G401.6 (cell line): ENCODE results near the gene NME4.
A peak's percentile ranks its signal among the peaks of the same experiment; 100 is the strongest.
"Not testable (repeated sequence)": the region's sequence is repeated elsewhere in the genome, so short reads cannot be mapped to it uniquely, and the experiment has no call there.

ENCODE experiments used
- FAIRE-seq: peaks from 2 replicates; lab custom pipeline; 2012; peaks lifted over from hg19 to GRCh38; lab: Jason Lieb, UNC

NME4 gene

DNA sequence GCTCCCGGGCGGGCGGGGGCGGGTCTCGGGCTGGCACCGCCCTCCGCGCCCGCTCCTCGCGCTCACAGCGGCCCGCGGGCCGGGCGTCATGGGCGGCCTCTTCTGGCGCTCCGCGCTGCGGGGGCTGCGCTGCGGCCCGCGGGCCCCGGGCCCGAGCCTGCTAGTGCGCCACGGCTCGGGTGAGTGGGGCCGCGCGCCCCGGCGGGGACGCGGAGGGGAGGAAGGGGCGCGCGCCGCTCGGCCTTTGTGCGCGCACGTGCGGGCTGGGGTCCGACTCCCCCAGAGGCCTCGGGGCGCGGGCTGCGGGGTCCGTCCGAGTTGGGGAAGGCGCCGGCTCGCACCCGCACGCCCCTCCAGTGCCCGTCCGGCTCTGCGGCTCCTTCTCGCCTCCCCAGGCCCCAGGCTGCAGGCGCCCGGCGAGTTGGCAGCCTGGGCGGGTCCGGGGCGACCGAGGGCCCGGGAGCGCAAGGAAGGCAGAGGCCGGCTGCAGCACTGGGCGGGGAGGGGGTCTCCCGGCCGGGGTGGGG, at the start of gene NME4:
NME4 (plus strand) TSS at position 65 of the 527 bp plus-strand sequence; CDS start at position 89, 24 bp downstream.
- FAIRE-seq = no peak

DNA sequence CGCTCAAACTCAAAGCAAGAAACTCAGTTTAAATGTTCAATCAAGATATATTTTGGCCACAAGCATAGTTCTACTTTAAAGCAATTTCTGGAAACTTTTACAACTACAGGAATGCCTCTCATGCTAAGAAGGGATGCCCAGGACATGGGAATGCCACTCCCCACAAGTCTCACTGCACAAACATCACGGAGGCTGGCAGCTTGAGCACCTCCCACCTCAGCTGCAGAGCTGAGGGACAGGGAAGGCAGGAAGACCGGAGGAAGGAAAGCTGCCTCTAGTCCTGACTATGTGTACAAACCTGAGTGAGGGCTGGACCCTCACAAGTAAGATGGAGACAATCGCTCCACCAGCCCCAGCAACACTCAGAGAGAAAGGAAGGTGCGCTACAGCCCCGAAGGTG, 49.8 kb upstream of the NME4 start:
- FAIRE-seq = no peak

DNA sequence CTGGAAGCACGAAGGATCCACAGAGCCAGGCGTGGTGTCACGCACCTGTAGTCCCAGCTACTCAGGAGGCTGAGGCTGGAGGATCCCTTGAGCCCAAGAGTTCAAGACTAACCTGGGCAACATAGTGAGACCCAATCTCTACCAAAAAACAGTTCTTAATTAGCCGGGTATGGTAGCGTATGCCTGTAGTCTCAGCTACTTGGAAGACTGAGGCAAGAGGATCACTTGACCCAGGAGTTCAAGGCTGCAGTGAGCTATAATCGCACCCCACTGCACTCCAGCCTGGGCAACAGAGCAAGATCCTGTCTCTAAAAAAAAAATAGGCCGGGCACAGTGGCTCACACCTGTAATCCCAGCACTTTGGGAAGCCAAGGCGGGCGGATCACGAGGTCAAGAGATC, 48.5 kb upstream of the NME4 start:
- FAIRE-seq = not testable (repeated sequence)

DNA sequence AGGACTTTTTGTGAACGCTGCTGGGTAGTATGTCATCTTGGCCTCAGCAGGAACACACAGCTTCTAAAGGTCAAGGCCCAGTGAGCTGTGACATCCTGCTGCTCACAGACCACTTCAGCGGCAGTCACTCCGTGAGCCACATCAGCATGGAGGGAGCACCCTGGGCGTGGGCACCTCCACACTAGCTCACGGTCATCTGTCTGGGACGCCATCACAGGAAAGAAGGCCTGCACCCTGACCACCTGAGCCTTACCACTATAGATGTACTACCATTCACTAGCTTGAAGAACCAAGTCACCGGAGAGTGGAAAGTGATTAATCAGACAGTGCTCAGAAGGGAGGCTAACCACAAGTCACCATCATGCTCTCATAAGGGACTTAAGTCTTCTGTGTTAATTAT, 47.8 kb upstream of the NME4 start:
- FAIRE-seq = no peak

DNA sequence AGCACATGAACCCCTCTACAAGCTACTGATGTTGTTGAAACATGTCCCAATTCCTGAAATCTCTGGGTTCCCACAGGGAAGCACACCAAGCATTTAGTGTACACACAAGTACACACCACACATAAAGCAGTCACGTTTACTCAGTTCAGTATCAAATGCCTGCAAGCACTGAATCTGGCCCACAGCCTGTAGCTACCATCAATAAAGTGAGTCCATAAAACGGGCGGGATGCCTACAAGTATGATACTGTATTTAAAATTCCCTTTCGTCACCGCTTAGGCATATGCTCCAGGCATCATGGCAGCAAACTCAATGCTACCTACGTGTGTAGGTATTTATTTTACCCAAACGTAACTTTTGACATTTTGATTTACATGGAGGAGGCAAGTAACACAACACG, 46.8 kb upstream of the NME4 start:
- no peak for FAIRE-seq

DNA sequence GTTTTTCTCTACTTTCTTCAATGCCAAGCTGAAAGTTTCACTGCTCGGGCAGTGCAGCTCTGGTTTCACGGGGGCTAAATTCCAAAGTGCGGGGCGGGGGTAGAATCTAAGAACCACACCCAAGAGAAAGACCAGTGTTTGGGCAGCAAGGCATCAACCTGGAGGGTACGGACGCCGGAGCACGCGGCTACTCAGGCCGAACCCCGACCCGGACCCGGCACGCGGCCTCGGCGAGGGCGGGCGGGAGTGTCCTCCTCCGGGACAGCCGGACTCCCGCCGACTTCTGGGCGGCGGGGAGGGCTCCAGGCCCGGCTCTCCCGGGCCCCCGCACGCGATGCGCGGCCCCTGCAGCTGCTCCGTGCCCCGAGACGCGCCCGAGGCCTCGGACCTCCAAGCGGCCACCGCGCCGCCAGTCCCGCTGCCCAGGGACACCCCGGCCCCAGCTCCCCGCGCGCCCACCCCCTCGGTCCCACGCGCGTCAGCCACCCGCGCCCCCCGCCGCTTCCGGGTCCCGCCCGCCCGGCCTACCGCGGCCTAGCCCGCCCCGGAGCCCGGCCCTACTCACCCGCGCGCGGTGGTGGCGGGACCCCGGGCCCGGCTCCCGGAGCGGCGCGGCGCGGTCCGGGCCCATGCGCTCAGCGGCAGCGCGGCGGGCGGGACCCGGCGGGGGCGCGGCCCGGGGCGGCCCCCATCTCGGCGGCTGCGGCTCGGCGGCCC, 45.0 kb upstream of the NME4 start:
- FAIRE-seq = no peak

DNA sequence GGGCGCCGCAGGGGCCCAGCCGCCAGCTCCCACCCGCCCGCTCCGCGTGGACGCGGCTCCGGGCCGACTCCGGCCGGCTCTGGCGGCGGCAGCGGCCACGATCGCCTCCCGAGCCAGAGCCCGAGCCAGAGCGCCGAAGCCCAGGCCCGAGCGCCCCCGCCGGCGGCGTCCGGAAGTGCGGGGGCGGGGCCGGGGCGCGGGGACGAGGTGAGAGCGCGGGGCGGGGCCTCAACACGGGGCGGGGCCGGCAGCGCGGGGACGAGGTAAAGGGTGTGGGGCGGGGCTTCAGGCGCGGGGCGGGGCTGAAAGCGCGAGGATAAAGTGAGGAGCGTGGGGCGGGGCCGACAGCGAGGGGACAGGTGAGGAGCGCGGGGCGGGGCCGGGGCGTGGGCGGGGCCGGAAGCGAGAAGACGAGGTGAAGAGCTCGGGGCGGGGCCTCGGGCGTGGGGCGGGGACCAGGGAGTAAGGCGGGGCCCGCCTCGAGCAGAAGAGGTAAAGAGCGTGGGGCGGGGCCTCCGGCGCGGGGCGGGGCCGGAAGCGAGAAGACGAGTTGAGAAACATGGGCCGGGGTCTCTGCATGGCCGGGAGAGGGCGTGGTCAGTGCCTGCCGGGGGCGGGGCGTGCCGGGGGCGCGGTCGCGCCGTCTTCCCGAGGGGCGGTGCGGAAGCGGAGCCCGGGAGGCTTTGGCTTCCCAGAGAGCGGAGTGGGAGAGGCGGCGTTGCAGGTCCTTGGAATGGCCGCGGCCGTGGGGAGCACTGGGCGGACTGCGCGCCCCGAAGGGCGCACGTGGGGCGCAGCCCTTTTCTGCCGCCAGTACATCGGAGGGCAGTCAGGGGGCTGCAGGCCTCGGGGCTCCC, 44.2 kb upstream of the NME4 start, which contains the start of gene AXIN1:
AXIN1 (minus strand) TSS at position 177 of the 857 bp plus-strand sequence. CDS start 5,698 bp downstream, outside the sequence.
- FAIRE-seq = peak; percentile 8

DNA sequence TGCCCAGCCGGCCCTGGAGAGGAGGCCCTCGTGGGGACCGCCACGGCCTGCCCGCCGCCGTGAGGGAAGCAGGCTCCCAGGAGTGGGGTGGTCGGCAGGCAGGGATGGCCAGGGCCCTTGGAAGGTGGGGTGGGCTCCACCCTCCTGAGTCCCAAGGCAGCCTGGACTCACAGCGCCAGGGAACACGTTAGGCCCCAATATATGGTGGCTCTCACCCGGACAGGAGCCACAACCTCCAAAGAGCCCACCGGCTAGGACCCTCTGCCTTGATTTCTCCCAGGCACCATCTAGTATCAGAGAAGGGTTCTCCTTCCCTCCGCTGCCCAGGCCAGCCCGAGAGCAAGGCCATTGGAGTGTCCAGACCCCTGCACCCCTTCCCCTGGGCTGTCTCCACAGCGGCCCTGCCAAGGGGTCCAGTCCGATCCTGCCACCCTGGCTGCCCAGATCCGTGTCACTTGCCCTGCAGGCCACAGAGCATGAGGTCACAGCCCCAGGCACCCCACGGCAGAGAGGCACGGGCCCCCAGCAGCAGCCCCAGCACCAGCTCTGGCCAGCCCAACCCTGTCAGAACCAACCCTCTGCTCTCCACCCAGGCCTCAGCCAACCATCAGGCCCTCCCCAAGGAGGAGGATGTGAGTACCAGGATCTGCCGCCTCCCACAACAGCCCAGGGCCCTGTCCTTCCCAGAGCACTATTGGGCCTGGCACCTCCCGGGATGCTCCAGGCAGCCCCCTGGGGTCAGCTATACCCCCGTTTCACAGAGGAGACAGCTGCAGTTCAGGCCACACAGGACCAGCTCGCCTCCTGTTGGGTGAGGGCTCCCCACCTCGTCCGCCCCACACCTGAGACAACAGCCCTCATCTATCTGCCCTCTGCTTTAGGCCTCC, 43.4 kb upstream of the NME4 start:
- FAIRE-seq = no peak

DNA sequence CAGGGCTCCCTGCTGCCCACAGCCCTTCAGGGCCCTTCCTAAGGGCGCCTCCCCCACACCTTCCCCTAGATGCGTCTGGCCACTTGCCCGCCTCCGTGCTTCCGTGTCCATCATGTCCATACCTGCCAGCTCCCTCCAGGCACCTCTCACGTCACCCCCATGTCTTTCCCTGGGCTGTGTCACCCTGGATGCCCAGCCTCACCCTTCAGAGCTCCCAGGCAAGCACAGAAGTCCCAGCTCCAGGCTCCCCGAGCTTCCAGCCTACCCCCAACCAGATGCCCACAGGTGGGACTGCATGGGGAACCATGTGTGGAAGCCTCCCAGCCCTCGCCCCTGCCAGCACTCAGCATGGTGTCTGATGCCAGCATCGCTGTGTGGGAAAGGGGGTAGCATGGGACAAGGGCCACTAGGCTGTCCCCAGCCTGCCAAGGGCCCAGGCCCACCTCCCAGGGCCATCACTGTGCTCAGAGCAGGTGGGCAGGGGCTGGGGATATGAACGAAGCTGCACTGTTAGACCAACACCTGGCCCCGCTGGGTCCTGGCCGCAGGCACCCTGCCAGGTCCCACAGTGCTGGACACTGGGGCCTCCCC, 42.6 kb upstream of the NME4 start:
- FAIRE-seq = no peak

DNA sequence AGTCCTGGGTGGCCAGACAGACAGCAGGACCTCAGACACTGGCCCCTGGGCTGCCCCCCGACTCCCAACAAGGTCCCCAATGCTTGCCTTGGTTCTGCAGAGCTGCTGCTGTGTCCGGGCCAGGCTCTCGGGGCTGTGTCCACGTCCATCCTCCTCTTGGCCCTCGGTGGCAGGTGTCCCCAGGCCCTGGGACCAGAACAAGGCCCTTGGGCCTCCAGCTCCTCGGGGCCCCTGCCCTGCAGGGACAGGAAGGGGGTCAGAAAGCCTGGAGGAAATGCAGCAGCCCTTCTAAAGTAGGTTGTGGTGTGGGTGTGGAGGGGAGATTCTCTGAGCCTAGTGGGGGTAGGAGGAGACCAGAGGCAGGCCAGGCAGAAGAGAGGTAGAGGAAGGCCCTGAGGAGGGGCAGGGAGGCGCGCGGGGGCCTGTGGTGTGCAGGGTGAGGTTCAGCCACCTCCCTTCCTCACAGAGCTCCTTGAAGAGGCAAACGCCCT, 42.0 kb upstream of the NME4 start:
- FAIRE-seq = no peak

DNA sequence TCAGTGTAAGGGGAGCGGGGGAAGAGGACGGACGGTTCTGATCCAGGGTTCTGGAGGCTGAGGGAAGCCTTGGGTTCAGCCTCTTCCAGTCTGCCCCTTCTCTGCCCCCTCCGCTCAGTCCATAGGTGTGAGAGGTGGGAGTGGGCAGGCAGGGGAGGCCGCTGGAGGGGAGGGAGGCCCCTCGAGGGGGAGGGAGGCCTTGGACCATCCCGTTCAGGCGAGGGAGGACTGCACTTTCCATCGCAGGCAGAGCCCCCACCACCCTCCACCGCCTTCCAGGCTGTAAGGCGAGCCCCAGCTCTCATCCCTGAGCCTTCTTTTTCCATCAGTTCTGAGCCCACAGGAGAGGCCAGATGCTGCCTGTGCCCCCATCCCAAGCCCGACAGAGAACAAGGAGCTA, 40.3 kb upstream of the NME4 start:
- FAIRE-seq = no peak

DNA sequence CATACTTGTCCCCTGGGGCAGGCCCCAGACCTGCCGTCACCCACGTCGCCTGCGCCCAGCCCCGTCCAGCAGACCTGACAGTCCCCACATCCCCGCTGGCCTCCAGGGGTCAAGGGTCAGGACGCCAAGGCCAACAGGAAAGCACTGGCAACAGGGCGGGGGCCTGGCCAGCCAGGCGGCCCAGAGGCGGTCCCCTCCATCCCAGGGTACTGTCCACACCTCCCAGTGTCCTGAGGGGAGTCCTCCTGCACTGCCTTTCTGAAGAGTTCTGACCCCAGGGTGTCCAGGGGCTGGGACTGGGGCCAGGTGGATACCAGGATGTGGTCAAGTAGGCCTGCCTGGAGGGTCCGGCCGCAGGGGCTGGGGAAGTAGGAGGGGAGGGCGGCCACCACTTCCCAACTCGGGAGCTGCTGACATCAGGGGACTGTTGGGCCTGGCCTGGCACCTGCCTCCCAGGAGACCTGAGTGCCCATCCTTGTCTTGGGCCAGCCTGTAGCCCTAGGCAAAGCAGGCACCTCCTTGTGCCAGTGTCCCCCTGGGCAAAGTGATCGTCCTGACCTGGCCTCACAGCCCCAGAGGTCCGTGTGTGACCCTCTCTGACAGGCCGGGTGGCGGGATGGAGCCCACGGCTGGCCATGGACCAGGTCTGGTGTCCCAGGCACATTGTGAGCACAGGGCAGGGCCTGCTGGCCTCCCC, 37.8 kb upstream of the NME4 start:
- FAIRE-seq = no peak

DNA sequence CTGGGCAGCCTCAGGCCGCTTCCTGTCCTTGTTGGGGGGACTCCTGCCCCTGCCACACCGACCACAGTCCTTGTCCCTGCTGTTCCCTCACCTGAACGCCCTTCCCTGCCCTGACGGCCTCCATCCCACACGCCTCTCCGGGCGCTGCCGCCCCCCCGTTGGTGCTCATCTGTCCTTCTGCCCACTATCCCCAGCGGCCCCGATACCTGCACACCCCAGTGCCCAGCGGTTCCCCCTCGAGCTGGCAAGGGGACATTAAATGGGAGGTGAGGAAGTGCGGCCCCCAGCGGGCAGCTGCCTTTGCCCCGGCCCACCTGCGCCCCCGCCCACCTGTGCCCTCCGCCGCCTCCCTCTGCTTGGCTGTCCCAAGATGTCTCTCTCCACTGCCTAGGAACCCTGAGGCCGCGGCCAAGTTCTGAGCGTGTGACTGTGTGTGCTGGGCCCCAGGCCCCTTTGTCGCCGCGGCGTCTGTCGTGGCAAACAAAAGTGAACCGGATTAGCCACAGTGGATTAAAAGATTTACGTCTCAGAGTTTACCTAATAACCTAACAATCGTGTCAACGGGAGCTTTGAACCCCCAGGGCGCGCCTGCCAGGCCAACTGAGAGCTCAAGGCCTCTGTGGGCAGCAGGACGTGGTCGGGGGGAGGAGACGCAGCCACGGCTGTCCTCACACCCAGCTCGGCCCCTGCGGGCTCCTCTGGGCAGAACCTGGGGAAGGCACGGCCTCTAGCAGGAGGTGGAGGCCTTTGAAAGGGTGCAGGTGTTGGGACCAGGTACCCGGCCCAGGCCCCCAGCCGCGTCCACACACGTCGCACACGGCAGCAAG, 36.9 kb upstream of the NME4 start:
- no peak for FAIRE-seq

DNA sequence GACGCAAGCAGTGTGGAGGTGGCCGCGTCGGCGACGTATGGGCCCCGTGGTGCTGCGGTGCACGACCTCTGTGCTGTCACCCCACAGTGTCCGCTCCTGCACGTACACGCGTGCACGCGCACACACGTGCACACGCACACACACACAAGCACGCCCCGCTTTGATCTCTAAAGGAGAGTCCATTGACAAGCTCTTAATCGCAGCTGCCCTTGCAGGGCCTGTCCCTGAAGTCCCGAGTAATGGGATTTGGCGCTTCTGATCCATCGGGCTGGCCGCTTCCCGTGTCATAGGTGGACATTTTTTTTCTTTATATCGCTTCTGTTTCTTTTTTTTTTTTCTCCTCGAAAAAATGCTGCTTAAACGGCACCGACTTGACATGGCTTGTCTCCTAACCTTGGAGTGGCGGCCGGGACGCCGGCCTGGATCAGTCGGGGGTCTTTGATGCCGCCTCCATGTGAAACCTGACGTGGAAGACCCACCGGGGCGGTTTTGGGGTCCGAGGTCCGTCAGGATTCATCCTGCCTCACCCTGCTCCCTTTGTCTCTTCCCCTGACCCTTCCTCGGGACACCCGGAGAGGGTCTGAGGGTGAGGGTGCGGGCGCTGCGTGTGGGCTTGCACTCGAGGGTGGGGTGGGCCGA, 36.2 kb upstream of the NME4 start:
- FAIRE-seq = no peak

DNA sequence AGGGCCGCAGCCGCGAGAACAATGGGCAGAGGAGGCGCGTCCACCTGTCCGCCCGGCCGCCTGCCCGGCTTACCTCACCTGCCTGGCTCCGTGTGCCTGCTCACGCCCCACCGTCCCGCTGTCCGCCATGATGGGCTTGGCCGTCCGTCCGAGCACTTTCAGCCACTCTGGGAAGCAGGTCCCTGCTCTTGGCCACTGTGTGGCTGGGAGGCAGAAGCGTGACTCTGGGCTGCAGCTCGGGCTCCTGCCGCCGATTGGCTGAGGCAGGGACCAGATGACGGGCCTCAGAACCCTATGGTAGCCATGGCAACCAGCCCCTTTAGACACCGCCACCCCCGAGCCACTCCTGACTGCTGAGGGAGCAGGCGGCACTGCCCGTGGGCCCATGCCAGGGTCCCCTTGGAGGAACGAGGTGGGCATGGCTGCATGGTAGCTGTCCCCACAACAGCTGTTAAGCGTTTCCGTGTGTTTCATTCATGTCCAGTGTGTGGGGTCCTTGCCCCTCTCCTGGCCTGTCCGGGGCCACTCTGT, 35.6 kb upstream of the NME4 start:
- FAIRE-seq = no peak

DNA sequence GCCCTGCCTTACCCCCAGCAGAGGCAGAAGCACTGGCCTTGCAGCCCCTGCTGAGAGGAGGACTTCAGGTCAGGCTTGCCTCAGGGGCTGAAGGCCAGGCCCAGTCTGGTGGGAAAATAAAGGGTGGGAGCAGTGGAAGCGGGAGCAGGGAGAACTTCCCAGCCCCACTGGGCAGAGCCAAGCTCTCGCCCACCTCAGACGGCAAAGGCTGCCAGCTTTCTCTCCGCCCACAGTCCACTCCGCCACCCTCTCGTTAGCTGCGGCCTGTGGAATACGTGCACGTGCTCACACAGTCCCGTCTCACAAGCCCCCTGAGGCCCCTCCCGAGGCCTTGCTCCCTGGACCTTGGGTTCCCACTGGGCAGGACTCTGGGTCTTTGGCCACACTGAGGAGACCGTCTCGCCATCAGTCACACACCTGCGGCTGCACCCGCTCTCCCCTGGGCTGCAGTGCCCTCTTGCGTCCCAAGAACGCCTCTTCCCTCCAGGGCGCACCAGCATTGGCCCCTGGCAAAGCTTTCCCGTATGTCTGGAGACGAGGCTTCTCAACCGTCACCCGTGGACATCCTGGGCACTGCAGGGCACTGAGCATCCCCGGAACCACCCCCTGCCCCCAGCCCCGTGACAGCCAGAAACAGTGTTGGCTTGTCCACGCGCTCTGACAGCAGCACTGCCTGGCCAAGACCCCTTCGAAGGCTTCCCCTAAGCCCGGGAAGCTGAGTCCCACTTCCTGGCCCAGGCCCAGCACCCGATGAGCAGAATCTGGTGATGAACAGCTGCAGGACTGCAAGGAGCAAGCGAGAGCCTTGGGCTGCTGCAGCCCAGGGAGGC, 34.9 kb upstream of the NME4 start:
- no peak for FAIRE-seq

DNA sequence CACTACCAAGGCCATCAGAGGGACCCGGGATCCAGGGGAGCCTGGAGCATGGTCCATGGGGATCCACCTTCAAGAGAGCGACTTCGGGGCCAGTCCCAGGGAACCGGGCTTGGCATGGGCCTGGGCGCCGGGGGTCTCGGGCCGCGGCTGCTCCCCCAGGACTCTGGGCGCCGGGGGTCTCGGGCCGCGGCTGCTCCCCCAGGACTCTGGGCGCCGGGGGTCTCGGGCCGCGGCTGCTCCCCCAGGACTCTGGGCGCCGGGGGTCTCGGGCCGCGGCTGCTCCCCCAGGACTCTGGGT, 34.3 kb upstream of the NME4 start:
- FAIRE-seq = not testable (repeated sequence)

DNA sequence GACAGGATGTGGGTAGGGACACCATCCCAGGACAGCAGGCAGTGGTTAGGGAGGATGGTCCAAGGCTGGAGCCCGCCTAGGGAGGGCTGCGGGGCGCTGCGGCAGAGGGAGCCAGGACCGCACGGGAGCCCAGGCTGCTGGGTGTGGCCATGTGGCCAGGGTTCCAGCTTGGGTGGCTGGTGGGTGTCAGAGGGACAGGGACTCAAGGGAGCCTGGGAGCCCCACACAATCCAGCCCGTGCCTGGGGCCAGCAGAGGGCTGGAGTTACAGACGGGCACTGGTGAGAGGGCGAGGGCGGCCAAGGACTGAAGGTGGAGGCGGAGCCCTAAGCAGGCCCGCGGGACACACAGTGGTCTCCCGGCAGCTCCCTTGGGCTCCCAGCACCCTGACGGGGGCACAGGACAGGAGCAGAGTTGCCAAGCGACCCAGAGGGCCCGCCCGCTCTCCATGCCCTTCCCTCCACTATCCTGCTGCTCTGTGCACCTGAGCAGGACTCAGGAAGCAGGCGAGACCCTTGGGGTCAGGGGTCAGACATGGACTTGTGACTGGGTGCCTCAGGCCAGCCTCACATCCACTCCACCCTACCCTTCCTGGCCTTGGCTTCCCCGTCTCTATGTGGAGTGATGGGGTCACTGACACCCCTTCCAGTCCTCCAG, 33.8 kb upstream of the NME4 start:
- FAIRE-seq = no peak
